ENCODE results near the gene PDS5A. TPM values are rescaled to one million over a fixed set of nuclear protein-coding genes. Genes with fewer than 3 reads are reported as not detected.

PDS5A gene
- polyA plus RNA-seq, 4 donors = 17.6 to 49.4 (median 23.0) TPM

DNA sequence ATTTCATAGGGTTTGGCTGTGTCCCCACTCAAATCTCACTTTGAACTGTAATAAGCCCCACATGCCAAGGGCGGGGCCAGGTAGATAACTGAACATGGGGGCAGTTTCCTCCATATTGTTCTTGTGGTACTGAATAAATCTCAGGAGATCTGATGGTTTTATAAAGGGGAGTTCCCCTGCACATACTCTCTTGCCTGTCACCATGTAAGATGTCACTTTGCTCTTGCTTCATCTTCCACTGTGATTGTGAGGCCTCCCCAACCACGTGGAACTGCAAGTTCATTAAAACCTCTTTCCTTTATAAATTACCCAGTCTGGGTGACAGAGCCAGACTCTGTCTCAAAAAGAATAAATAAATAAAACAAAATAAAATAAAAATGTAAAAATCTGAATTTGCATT, 95.9 kb downstream of the PDS5A start:
- H3K4me3 ChIP-seq (ENCODE audit: low read depth in 1 of 3, low read length in 3 of 3) = no peak overlapping the region
- H3K27me3 ChIP-seq (ENCODE audit: control insufficient read depth in 3 of 3, insufficient read depth in 3 of 3, low read length in 3 of 3) = no peaks in the 10 kb centered on the region
- H3K4me1 ChIP-seq (ENCODE audit: control insufficient read depth in 3 of 3, insufficient read depth in 2 of 3, low read depth in 1 of 3, low read length in 2 of 3) = no peaks in the 10 kb centered on the region
- no peaks in the 10 kb centered on the region for H3K9me3 ChIP-seq (ENCODE audit: control insufficient read depth in 2 of 2, insufficient read depth in 1 of 2, low read depth in 1 of 2, low read length in 1 of 2)
- 96 to 100% (median 98%) methylated on average over 2 of the region's 2 CpGs for WGBS, 3 donors
- FAIRE-seq (no peak), DNase-seq (no peak)
- H3K36me3 ChIP-seq (ENCODE audit: control insufficient read depth in 3 of 3, insufficient read depth in 2 of 3, low read depth in 1 of 3, low read length in 3 of 3) = peaks cover 5 to 37% (median 11%) of the 10 kb centered on the region in 3 donors
- no peak overlapping the region for H3K27ac ChIP-seq (ENCODE audit: low read depth in 1 of 3, low read length in 2 of 3)

DNA sequence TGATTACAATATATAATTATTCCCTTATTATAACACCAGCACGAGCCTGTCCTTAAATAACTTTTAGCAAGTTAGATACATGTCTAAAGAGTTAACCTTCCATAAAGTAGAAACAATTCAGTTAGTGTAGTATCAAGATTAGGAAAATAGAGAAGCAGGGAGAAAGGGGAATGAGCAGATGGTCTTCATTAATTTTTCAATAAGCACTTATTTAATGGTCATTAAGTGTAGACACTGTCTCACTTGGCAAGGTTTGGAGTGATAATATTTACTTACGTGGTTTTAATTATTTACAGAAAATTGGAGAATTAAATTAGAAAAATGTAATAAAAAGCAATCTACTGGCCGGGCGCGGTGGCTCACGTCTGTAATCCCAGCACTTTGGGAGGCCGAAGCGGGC, 99.7 kb downstream of the PDS5A start:
- Histone ChIP-seq H3K27ac (ENCODE audit: low read depth in 1 of 3, low read length in 2 of 3) (no peak overlapping the region), H3K27me3 (ENCODE audit: control insufficient read depth in 3 of 3, insufficient read depth in 3 of 3, low read length in 3 of 3) (no peaks in the 10 kb centered on the region), H3K4me1 (ENCODE audit: control insufficient read depth in 3 of 3, insufficient read depth in 2 of 3, low read depth in 1 of 3, low read length in 2 of 3) (no peaks in the 10 kb centered on the region), H3K36me3 (ENCODE audit: control insufficient read depth in 3 of 3, insufficient read depth in 2 of 3, low read depth in 1 of 3, low read length in 3 of 3) (peaks cover 4 to 18% (median 9%) of the 10 kb centered on the region in 3 donors), H3K9me3 (ENCODE audit: control insufficient read depth in 2 of 2, insufficient read depth in 1 of 2, low read depth in 1 of 2, low read length in 1 of 2) (no peaks in the 10 kb centered on the region), H3K4me3 (ENCODE audit: low read depth in 1 of 3, low read length in 3 of 3) (no peak overlapping the region)
- FAIRE-seq (no peak), DNase-seq (no peak)
- 87 to 97% (median 90%) methylated on average over 8 of the region's 8 CpGs for WGBS, 3 donors

DNA sequence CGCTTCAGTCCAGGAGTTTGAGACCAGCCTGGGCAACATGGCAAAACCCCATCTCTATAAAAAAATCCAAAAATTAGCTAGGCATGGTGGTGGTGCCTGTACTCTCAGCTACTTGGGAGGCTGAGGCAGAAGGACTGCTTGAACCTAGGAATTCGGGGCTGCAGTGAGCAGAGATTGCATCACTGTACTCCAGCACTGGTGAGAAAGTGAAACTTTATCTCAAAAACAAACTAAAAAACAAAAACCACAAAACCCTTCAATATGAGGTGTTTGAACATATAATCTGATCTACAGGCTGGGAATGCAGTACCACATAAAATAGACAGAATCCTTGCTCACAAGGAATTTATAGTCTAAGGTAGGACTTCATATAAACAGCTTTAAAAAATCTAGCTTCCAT, 103.9 kb downstream of the PDS5A start:
- FAIRE-seq (no peak), DNase-seq (no peak)
- Histone ChIP-seq H3K4me1 (ENCODE audit: control insufficient read depth in 3 of 3, insufficient read depth in 2 of 3, low read depth in 1 of 3, low read length in 2 of 3) (no peaks in the 10 kb centered on the region), H3K9me3 (ENCODE audit: control insufficient read depth in 2 of 2, insufficient read depth in 1 of 2, low read depth in 1 of 2, low read length in 1 of 2) (no peaks in the 10 kb centered on the region), H3K36me3 (ENCODE audit: control insufficient read depth in 3 of 3, insufficient read depth in 2 of 3, low read depth in 1 of 3, low read length in 3 of 3) (peaks cover 4 to 27% (median 7%) of the 10 kb centered on the region in 3 donors), H3K27ac (ENCODE audit: low read depth in 1 of 3, low read length in 2 of 3) (no peak overlapping the region), H3K27me3 (ENCODE audit: control insufficient read depth in 3 of 3, insufficient read depth in 3 of 3, low read length in 3 of 3) (no peaks in the 10 kb centered on the region), H3K4me3 (ENCODE audit: low read depth in 1 of 3, low read length in 3 of 3) (no peak overlapping the region)
- 76 to 94% (median 79%) methylated on average over 2 of the region's 2 CpGs for WGBS, 3 donors

- WGBS, 3 donors = 99% methylated on average over 3 of the region's 3 CpGs
- H3K27me3 ChIP-seq (ENCODE audit: control insufficient read depth in 3 of 3, insufficient read depth in 3 of 3, low read length in 3 of 3) = no peaks in the 10 kb centered on the region
- H3K36me3 ChIP-seq (ENCODE audit: control insufficient read depth in 3 of 3, insufficient read depth in 2 of 3, low read depth in 1 of 3, low read length in 3 of 3) = peaks cover 7 to 32% (median 14%) of the 10 kb centered on the region in 3 donors
- H3K4me1 ChIP-seq (ENCODE audit: control insufficient read depth in 3 of 3, insufficient read depth in 2 of 3, low read depth in 1 of 3, low read length in 2 of 3) = no peaks in the 10 kb centered on the region
- no peak overlapping the region for H3K4me3 ChIP-seq (ENCODE audit: low read depth in 1 of 3, low read length in 3 of 3)
- no peak overlapping the region for H3K27ac ChIP-seq (ENCODE audit: low read depth in 1 of 3, low read length in 2 of 3)
- DNase-seq (no peak), FAIRE-seq (no peak)
- no peaks in the 10 kb centered on the region for H3K9me3 ChIP-seq (ENCODE audit: control insufficient read depth in 2 of 2, insufficient read depth in 1 of 2, low read depth in 1 of 2, low read length in 1 of 2)
These were observed 112.4 kb downstream of the PDS5A start for GRCh38 chr4:39865280-39865679.

- WGBS, 3 donors = 95 to 98% (median 96%) methylated on average over 6 of the region's 6 CpGs
- FAIRE-seq = no peak
- H3K4me3 ChIP-seq (ENCODE audit: low read depth in 1 of 3, low read length in 3 of 3) = no peak overlapping the region
- H3K4me1 ChIP-seq (ENCODE audit: control insufficient read depth in 3 of 3, insufficient read depth in 2 of 3, low read depth in 1 of 3, low read length in 2 of 3) = no peaks in the 10 kb centered on the region
- H3K27ac ChIP-seq (ENCODE audit: low read depth in 1 of 3, low read length in 2 of 3) = no peak overlapping the region
- DNase-seq = no peak
- H3K9me3 ChIP-seq (ENCODE audit: control insufficient read depth in 2 of 2, insufficient read depth in 1 of 2, low read depth in 1 of 2, low read length in 1 of 2) = no peaks in the 10 kb centered on the region
- H3K27me3 ChIP-seq (ENCODE audit: control insufficient read depth in 3 of 3, insufficient read depth in 3 of 3, low read length in 3 of 3) = no peaks in the 10 kb centered on the region
- peaks cover 7 to 36% (median 15%) of the 10 kb centered on the region in 3 donors for H3K36me3 ChIP-seq (ENCODE audit: control insufficient read depth in 3 of 3, insufficient read depth in 2 of 3, low read depth in 1 of 3, low read length in 3 of 3)
These were observed 113.3 kb downstream of the PDS5A start for GRCh38 chr4:39864391-39864790.

DNA sequence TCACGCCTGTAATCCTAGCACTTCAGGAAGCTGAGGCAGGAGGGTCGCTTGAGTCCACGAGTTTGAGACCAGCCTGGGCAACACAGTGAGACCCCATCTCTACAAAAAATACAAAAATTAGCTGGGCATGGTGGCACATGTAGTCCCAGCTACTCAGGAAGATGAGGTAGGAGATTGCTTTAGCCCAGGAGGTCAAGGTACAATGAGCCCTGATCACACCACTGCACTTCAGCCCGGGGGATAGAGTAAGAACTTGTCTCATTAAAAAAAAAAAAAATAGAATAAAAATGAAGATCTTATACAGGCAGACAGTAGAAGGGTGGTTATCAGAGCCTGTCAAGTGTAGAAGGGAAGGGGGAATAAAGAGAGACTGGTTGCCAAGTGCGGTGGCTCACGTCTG, 116.9 kb downstream of the PDS5A start:
- DNase-seq (peak; percentile 6 to 44), FAIRE-seq (no peak)
- Histone ChIP-seq H3K27me3 (ENCODE audit: control insufficient read depth in 3 of 3, insufficient read depth in 3 of 3, low read length in 3 of 3) (no peaks in the 10 kb centered on the region), H3K9me3 (ENCODE audit: control insufficient read depth in 2 of 2, insufficient read depth in 1 of 2, low read depth in 1 of 2, low read length in 1 of 2) (peaks cover 0 to 9% of the 10 kb centered on the region in 2 donors), H3K36me3 (ENCODE audit: control insufficient read depth in 3 of 3, insufficient read depth in 2 of 3, low read depth in 1 of 3, low read length in 3 of 3) (peaks cover 2 to 37% (median 15%) of the 10 kb centered on the region in 3 donors), H3K4me3 (ENCODE audit: low read depth in 1 of 3, low read length in 3 of 3) (no peak overlapping the region), H3K27ac (ENCODE audit: low read depth in 1 of 3, low read length in 2 of 3) (no peak overlapping the region), H3K4me1 (ENCODE audit: control insufficient read depth in 3 of 3, insufficient read depth in 2 of 3, low read depth in 1 of 3, low read length in 2 of 3) (no peaks in the 10 kb centered on the region)
- 88 to 94% (median 89%) methylated on average over 6 of the region's 6 CpGs for WGBS, 3 donors

GRCh38 chr4:39855909-39856512, 121.7 kb downstream of the PDS5A start:
- H3K36me3 ChIP-seq (ENCODE audit: control insufficient read depth in 3 of 3, insufficient read depth in 2 of 3, low read depth in 1 of 3, low read length in 3 of 3) = peaks cover 0 to 35% (median 18%) of the 10 kb centered on the region in 3 donors
- 92 to 97% (median 97%) methylated on average over 1 of the region's 1 CpG for WGBS, 3 donors
- no peak for FAIRE-seq

DNA sequence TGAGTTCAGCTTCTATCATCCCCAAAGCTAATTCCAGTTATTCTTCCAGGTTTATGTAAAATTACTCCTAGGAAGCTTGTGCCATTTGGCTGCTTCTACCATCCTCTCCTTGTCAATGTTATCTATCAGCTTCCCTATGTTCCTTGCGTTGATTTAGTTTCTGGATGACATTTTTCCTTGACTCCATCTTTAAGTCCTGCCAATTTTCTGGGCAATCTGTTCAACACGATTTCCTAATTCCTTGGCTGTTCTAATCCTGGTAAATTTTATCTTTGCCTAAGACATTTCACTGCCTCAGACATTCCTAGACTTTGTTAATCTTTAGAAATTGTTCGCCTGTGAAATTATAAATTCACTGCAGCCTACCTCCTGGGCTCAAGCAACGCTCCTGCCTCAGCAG, 125.1 kb downstream of the PDS5A start:
- peaks cover 0 to 10% of the 10 kb centered on the region in 2 donors for H3K9me3 ChIP-seq (ENCODE audit: control insufficient read depth in 2 of 2, insufficient read depth in 1 of 2, low read depth in 1 of 2, low read length in 1 of 2)
- 78 to 96% (median 95%) methylated on average over 4 of the region's 4 CpGs for WGBS, 3 donors
- no peak overlapping the region for H3K4me3 ChIP-seq (ENCODE audit: low read depth in 1 of 3, low read length in 3 of 3)
- no peak overlapping the region for H3K27ac ChIP-seq (ENCODE audit: low read depth in 1 of 3, low read length in 2 of 3)
- FAIRE-seq = no peak
- H3K4me1 ChIP-seq (ENCODE audit: control insufficient read depth in 3 of 3, insufficient read depth in 2 of 3, low read depth in 1 of 3, low read length in 2 of 3) = no peaks in the 10 kb centered on the region
- no peak for DNase-seq
- peaks cover 0 to 16% (median 10%) of the 10 kb centered on the region in 3 donors for H3K36me3 ChIP-seq (ENCODE audit: control insufficient read depth in 3 of 3, insufficient read depth in 2 of 3, low read depth in 1 of 3, low read length in 3 of 3)
- H3K27me3 ChIP-seq (ENCODE audit: control insufficient read depth in 3 of 3, insufficient read depth in 3 of 3, low read length in 3 of 3) = no peaks in the 10 kb centered on the region

More at GRCh38 chr4:39855909-39856512, 121.7 kb downstream of the PDS5A start:
- H3K9me3 ChIP-seq (ENCODE audit: control insufficient read depth in 2 of 2, insufficient read depth in 1 of 2, low read depth in 1 of 2, low read length in 1 of 2) = peaks cover 0 to 10% of the 10 kb centered on the region in 2 donors
- H3K27me3 ChIP-seq (ENCODE audit: control insufficient read depth in 3 of 3, insufficient read depth in 3 of 3, low read length in 3 of 3) = no peaks in the 10 kb centered on the region
- H3K4me1 ChIP-seq (ENCODE audit: control insufficient read depth in 3 of 3, insufficient read depth in 2 of 3, low read depth in 1 of 3, low read length in 2 of 3) = no peaks in the 10 kb centered on the region
- peak in 1 of 2 donors; percentile 5 for DNase-seq
- no peak overlapping the region for H3K4me3 ChIP-seq (ENCODE audit: low read depth in 1 of 3, low read length in 3 of 3)
- no peak overlapping the region for H3K27ac ChIP-seq (ENCODE audit: low read depth in 1 of 3, low read length in 2 of 3)

DNA sequence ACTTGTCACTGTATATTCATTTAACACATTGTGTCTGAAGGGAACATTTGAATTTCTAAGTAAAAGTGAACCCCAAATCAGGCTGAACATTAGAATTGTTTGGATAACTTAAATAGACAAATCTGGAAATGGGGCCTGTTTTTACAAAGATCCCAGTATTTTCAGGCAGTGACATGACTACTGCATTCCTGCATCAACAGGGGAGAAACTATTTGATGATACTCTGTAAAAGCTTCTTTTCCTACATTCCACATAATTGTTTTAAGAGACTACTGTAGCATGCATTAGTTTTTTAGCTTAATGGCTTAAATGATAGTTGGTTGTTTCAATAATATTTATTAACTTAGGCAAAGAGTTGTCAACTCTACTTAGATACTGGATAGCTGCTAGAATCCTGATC, 127.0 kb downstream of the PDS5A start:
- Histone ChIP-seq H3K27me3 (ENCODE audit: control insufficient read depth in 3 of 3, insufficient read depth in 3 of 3, low read length in 3 of 3) (no peaks in the 10 kb centered on the region), H3K4me3 (ENCODE audit: low read depth in 1 of 3, low read length in 3 of 3) (no peak overlapping the region), H3K9me3 (ENCODE audit: control insufficient read depth in 2 of 2, insufficient read depth in 1 of 2, low read depth in 1 of 2, low read length in 1 of 2) (peaks cover 0 to under 1% of the 10 kb centered on the region in 2 donors), H3K27ac (ENCODE audit: low read depth in 1 of 3, low read length in 2 of 3) (no peak overlapping the region), H3K36me3 (ENCODE audit: control insufficient read depth in 3 of 3, insufficient read depth in 2 of 3, low read depth in 1 of 3, low read length in 3 of 3) (peaks cover 3 to 22% (median 10%) of the 10 kb centered on the region in 3 donors), H3K4me1 (ENCODE audit: control insufficient read depth in 3 of 3, insufficient read depth in 2 of 3, low read depth in 1 of 3, low read length in 2 of 3) (peaks cover 0 to 12% (median 2%) of the 10 kb centered on the region in 3 donors)
- no peak for FAIRE-seq
- no peak for DNase-seq

Data from small intestine (tissue), 7 donors.